SK-N-SH (cell line): ENCODE results near the gene EGFL8. TPM values are rescaled to one million over a fixed set of nuclear protein-coding genes. Genes with fewer than 3 reads are reported as not detected.

Source experiments
- CTCF ChIA-PET: fragments of 300-600, 350-600 bp; formaldehyde crosslinking; extraction: SDS; loops from one replicate; lab custom pipeline; 2021; lab: Yijun Ruan, JAX
- POLR2A ChIA-PET: fragments of 350-600 bp; sonication (Branson Sonifier 250); formaldehyde crosslinking; extraction: SDS; loops from one replicate; lab custom pipeline; 2020; ENCODE audit warnings: antibody characterized with exemption, inconsistent platforms; lab: Yijun Ruan, JAX
- DNase-seq: peaks from one replicate; pipeline ENCODE4 v3.0.0; 2012
- H2AFZ ChIP-seq: fragments of 200-600 bp; sonication (generic); 2 replicates; pipeline ENCODE4 v1.8.1; 2016; ENCODE audit warnings: antibody characterized with exemption, mild to moderate bottlenecking, low read depth
- H3F3A ChIP-seq: fragments of 200-600 bp; sonication (generic); replicated peaks from 2 replicates; pipeline ENCODE3; 2016; ENCODE audit warnings: antibody characterized with exemption, mild to moderate bottlenecking; ENCODE audit not compliant: insufficient read depth
- H3K27ac ChIP-seq, 2 experiments: fragments of 200-500 bp in 1 of 2; fragments of 200-600 bp in 1 of 2; sonication (Bioruptor generic) in 1 of 2; sonication (generic), shearing (Covaris generic) in 1 of 2; 2 replicates each; pipeline versions ENCODE4 v1.5.1 to v1.6.1; 2014 to 2016; ENCODE audit warnings: low read depth in 2 of 2, inconsistent platforms in 1 of 2, low read length in 1 of 2, mild to moderate bottlenecking in 1 of 2, mixed read lengths in 1 of 2
- H3K27me3 ChIP-seq: fragments of 200-600 bp; sonication (generic), shearing (Covaris generic); 2 replicates; pipeline ENCODE4 v1.6.1; 2016; ENCODE audit warnings: mixed run types; ENCODE audit not compliant: insufficient read depth
- H3K36me3 ChIP-seq, 2 experiments: fragments of 200-500 bp in 1 of 2; fragments of 200-600 bp in 1 of 2; sonication (Bioruptor generic) in 1 of 2; sonication (generic) in 1 of 2; replicated peaks in 1 of 2; 2 replicates each; pipeline versions ENCODE3 to v1.5.1; 2014 to 2016; ENCODE audit warnings: low read length in 1 of 2, mild to moderate bottlenecking in 1 of 2; ENCODE audit not compliant: insufficient read depth in 2 of 2, control insufficient read depth in 1 of 2
- H3K4me1 ChIP-seq, 2 experiments: fragments of 200-500 bp in 1 of 2; fragments of 200-600 bp in 1 of 2; sonication (Bioruptor generic) in 1 of 2; sonication (generic), shearing (Covaris generic) in 1 of 2; 2 replicates each; pipeline versions ENCODE4 v1.5.1 to v1.6.1; 2014 to 2016; ENCODE audit warnings: low read depth in 1 of 2, low read length in 1 of 2, mixed run types in 1 of 2; ENCODE audit not compliant: insufficient read depth in 2 of 2, control insufficient read depth in 1 of 2
- H3K4me2 ChIP-seq: fragments of 200-600 bp; sonication (generic), shearing (Covaris generic); 2 replicates; pipeline ENCODE4 v1.6.1; 2017; ENCODE audit warnings: mixed run types
- H3K4me3 ChIP-seq, 2 experiments: fragments of 200-500 bp in 1 of 2; fragments of 200-600 bp in 1 of 2; sonication (Bioruptor generic) in 1 of 2; sonication (generic), shearing (Covaris generic) in 1 of 2; 2 replicates each; pipeline versions ENCODE4 v1.5.1 to v1.8.1; 2014 to 2016; ENCODE audit warnings: low read depth in 2 of 2, inconsistent platforms in 1 of 2, low read length in 1 of 2, mild to moderate bottlenecking in 1 of 2, mixed read lengths in 1 of 2, moderate library complexity in 1 of 2
- H3K79me2 ChIP-seq: fragments of 200-600 bp; sonication (generic); 2 replicates; pipeline ENCODE4 v1.8.1; 2017; ENCODE audit warnings: mild to moderate bottlenecking; ENCODE audit not compliant: insufficient read depth
- H3K9ac ChIP-seq: fragments of 200-600 bp; sonication (generic); 2 replicates; pipeline ENCODE4 v1.6.1; 2017; ENCODE audit warnings: mixed run types
- H3K9me2 ChIP-seq: fragments of 200-600 bp; sonication (generic); 2 replicates; pipeline ENCODE4 v1.6.1; 2017; ENCODE audit warnings: mixed run types
- H3K9me3 ChIP-seq: fragments of 200-600 bp; sonication (generic); 2 replicates; pipeline ENCODE4 v1.6.1; 2017; ENCODE audit warnings: mixed run types, mild to moderate bottlenecking, moderate library complexity
- H4K20me1 ChIP-seq: fragments of 200-600 bp; sonication (generic); 2 replicates; pipeline ENCODE4 v1.6.1; 2017; ENCODE audit warnings: mild to moderate bottlenecking, mixed run types; ENCODE audit not compliant: insufficient read depth
- CHD2 ChIP-seq: fragments of 150-350 bp; IDR thresholded peaks from 2 replicates; pipeline ENCODE4 v1.6.1; 2018; ENCODE audit warnings: low read length; ENCODE audit not compliant: partially characterized antibody
- EZH2phosphoT487 ChIP-seq: fragments of 200-600 bp; sonication (generic); IDR thresholded peaks from 2 replicates; pipeline ENCODE4 v1.6.1; 2017; ENCODE audit warnings: low read depth, mixed run types, mild to moderate bottlenecking, antibody characterized with exemption, moderate library complexity, borderline replicate concordance
- FOSL2 ChIP-seq: IDR thresholded peaks from 2 replicates; pipeline ENCODE4 v1.4.0; 2012; ENCODE audit warnings: low read depth, mild to moderate bottlenecking, moderate library complexity, borderline replicate concordance
- FOXJ3 ChIP-seq: sonication (generic); formaldehyde crosslinking; IDR thresholded peaks from 2 replicates; pipeline ENCODE4 v1.5.1; 2020; ENCODE audit warnings: mild to moderate bottlenecking, missing genetic modification reagents
- FOXM1 ChIP-seq: IDR thresholded peaks from 2 replicates; pipeline ENCODE4 v1.4.0; 2012; ENCODE audit warnings: low read depth, mild to moderate bottlenecking
- IRF3 ChIP-seq: fragments of 150-350 bp; IDR thresholded peaks from 2 replicates; pipeline ENCODE4 v1.6.1; 2016; ENCODE audit warnings: mild to moderate bottlenecking, low read depth, low read length
- JUND ChIP-seq: IDR thresholded peaks from 2 replicates; pipeline ENCODE4 v1.4.0; 2012
- MEF2A ChIP-seq: IDR thresholded peaks from 2 replicates; pipeline ENCODE4 v1.4.0; 2012; ENCODE audit warnings: low read depth, borderline replicate concordance
- NFIC ChIP-seq: IDR thresholded peaks from 2 replicates; pipeline ENCODE4 v1.4.0; 2012; ENCODE audit warnings: borderline replicate concordance
- NRF1 ChIP-seq: IDR thresholded peaks from 2 replicates; pipeline ENCODE4 v1.6.1; 2012; ENCODE audit warnings: low read depth, mild to moderate bottlenecking, low read length
- POLR2AphosphoS5 ChIP-seq: IDR thresholded peaks from 2 replicates; pipeline ENCODE4 v1.6.1; 2012; ENCODE audit warnings: low read depth, low read length
- RAD21 ChIP-seq: IDR thresholded peaks from 2 replicates; pipeline ENCODE4 v1.6.1; 2012; ENCODE audit warnings: mild to moderate bottlenecking, low read length
- RCOR1 ChIP-seq: fragments of 150-350 bp; IDR thresholded peaks from 2 replicates; pipeline ENCODE4 v1.6.1; 2017; ENCODE audit warnings: antibody characterized with exemption, low read length
- SIN3A ChIP-seq: IDR thresholded peaks from 2 replicates; pipeline ENCODE4 v1.6.1; 2012; ENCODE audit warnings: low read depth, mild to moderate bottlenecking, low read length, moderate library complexity, borderline replicate concordance
- TAF1 ChIP-seq: IDR thresholded peaks from 2 replicates; pipeline ENCODE4 v1.6.1; 2012; ENCODE audit warnings: low read depth, mild to moderate bottlenecking, low read length, moderate library complexity, borderline replicate concordance
- TCF12 ChIP-seq: IDR thresholded peaks from 2 replicates; pipeline ENCODE4 v1.4.0; 2012
- TEAD4 ChIP-seq: IDR thresholded peaks from 2 replicates; pipeline ENCODE4 v1.4.0; 2012; ENCODE audit warnings: mild to moderate bottlenecking, borderline replicate concordance; ENCODE audit not compliant: insufficient read depth
- USF1 ChIP-seq: IDR thresholded peaks from 2 replicates; pipeline ENCODE4 v1.4.0; 2012; ENCODE audit warnings: low read depth, borderline replicate concordance
- USF2 ChIP-seq: fragments of 150-350 bp; IDR thresholded peaks from 2 replicates; pipeline ENCODE4 v1.6.1; 2017; ENCODE audit warnings: antibody characterized with exemption, low read length, low read depth, borderline replicate concordance
- YY1 ChIP-seq: IDR thresholded peaks from 2 replicates; pipeline ENCODE4 v1.4.0; 2012; ENCODE audit warnings: low read depth, mild to moderate bottlenecking
- whole genome bisulfite sequencing: methylation state at CpG from one replicate; pipeline ENCODE4 v1.1.6; 2017; ENCODE audit warnings: low lambda C conversion rate; 5-methylcytosine and 5-hydroxymethylcytosine counted together
- polyA plus RNA-seq, 3 experiments: library from polyadenylated mRNA; depleted of rRNA; stranded (reverse); fragments of >200 nt; gene quantifications; 2 replicates each; pipeline ENCODE4 v1.2.3, GENCODE V29; 2012
- TF ChIP-seq, protein P1 (sequence below): IDR thresholded peaks from 2 replicates; pipeline ENCODE4; 2012
- TF ChIP-seq, protein P2 (sequence below): IDR thresholded peaks from 2 replicates; pipeline ENCODE4 v1.6.1; 2012; ENCODE audit warnings: mild to moderate bottlenecking, low read depth, low read length, moderate library complexity

The EGFL8 gene
- polyA plus RNA-seq, 1 of the 3 experiments (the other 2 are of a cell fraction) = 7.7 TPM

- Histone ChIP-seq H3K79me2 (peaks cover 37% of the 10 kb centered on the region), H3K4me3 (no peak overlapping the region), H4K20me1 (no peaks in the 10 kb centered on the region), H3K9ac (no peak overlapping the region), H3K27ac (no peak overlapping the region), H3K4me2 (no peak overlapping the region), H2AFZ (no peak overlapping the region), H3F3A (peaks cover 8% of the 10 kb centered on the region), H3K9me3 (no peaks in the 10 kb centered on the region), H3K27me3 (no peaks in the 10 kb centered on the region), H3K36me3 (peaks cover 0 to 36% of the 10 kb centered on the region in 2 experiments), H3K9me2 (no peaks in the 10 kb centered on the region), H3K4me1 (peaks cover 0 to 16% of the 10 kb centered on the region in 2 experiments; a peak in 3 of 4 replicates)
- WGBS = 84% methylated on average over 7 of the region's 11 CpGs
- no peak for TF ChIP-seq YY1
- no peak for TF ChIP-seq EZH2phosphoT487
- TF ChIP-seq, protein P1, sequence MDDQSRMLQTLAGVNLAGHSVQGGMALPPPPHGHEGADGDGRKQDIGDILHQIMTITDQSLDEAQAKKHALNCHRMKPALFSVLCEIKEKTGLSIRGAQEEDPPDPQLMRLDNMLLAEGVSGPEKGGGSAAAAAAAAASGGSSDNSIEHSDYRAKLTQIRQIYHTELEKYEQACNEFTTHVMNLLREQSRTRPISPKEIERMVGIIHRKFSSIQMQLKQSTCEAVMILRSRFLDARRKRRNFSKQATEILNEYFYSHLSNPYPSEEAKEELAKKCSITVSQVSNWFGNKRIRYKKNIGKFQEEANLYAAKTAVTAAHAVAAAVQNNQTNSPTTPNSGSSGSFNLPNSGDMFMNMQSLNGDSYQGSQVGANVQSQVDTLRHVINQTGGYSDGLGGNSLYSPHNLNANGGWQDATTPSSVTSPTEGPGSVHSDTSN = no peak
- no peak for TF ChIP-seq IRF3
- no peak for TF ChIP-seq FOXM1
- TF ChIP-seq FOXJ3 (CRISPR knock-in tag) = no peak
- no peak for TF ChIP-seq POLR2AphosphoS5
- no peak for TF ChIP-seq USF1
- DNase-seq = no peak
- ChIA-PET POLR2A (interaction anchor here (1.0 to 1.9 kb wide), 2 partner anchors 9 to 59 kb away, joined by 3 to 4 read pairs; no protein-coding TSS in a partner anchor), CTCF (interaction anchor here (1.6 kb wide), 1 partner anchor 51 kb away, joined by 5 read pairs; no protein-coding TSS in a partner anchor)
These were observed 5.9 kb downstream of the EGFL8 start for GRCh38 chr6:32170294-32170693.

GRCh38 chr6:32171234-32171633 lies 6.8 kb downstream of the EGFL8 start:
- no peak for TF ChIP-seq TCF12
- no peak for TF ChIP-seq NRF1
- TF ChIP-seq FOXJ3 (CRISPR knock-in tag) = no peak
- TF ChIP-seq TEAD4 = no peak
- no peak for TF ChIP-seq USF2
- no peak for TF ChIP-seq SIN3A
- TF ChIP-seq TAF1 = no peak
- no peak for TF ChIP-seq NFIC
- TF ChIP-seq MEF2A = no peak
- TF ChIP-seq RAD21 = no peak
- no peak for TF ChIP-seq JUND
- TF ChIP-seq FOSL2 = no peak
- no peak for TF ChIP-seq RCOR1
- no peak for TF ChIP-seq CHD2
- TF ChIP-seq, protein P2, sequence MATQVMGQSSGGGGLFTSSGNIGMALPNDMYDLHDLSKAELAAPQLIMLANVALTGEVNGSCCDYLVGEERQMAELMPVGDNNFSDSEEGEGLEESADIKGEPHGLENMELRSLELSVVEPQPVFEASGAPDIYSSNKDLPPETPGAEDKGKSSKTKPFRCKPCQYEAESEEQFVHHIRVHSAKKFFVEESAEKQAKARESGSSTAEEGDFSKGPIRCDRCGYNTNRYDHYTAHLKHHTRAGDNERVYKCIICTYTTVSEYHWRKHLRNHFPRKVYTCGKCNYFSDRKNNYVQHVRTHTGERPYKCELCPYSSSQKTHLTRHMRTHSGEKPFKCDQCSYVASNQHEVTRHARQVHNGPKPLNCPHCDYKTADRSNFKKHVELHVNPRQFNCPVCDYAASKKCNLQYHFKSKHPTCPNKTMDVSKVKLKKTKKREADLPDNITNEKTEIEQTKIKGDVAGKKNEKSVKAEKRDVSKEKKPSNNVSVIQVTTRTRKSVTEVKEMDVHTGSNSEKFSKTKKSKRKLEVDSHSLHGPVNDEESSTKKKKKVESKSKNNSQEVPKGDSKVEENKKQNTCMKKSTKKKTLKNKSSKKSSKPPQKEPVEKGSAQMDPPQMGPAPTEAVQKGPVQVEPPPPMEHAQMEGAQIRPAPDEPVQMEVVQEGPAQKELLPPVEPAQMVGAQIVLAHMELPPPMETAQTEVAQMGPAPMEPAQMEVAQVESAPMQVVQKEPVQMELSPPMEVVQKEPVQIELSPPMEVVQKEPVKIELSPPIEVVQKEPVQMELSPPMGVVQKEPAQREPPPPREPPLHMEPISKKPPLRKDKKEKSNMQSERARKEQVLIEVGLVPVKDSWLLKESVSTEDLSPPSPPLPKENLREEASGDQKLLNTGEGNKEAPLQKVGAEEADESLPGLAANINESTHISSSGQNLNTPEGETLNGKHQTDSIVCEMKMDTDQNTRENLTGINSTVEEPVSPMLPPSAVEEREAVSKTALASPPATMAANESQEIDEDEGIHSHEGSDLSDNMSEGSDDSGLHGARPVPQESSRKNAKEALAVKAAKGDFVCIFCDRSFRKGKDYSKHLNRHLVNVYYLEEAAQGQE = no peak
- TF ChIP-seq, all 33 proteins: peak for 0
- H3K27ac ChIP-seq = no peak overlapping the region
- H3K9me2 ChIP-seq = no peaks in the 10 kb centered on the region
- H4K20me1 ChIP-seq = no peaks in the 10 kb centered on the region
- 100% methylated on average over 6 of the region's 6 CpGs for WGBS
- H3K4me1 ChIP-seq = peaks cover 0 to 17% of the 10 kb centered on the region in 2 experiments; a peak in 3 of 4 replicates
- peaks cover 8% of the 10 kb centered on the region for H3F3A ChIP-seq
- DNase-seq = no peak
- ChIA-PET POLR2A (interaction anchor here (1.9 kb wide), 1 partner anchor 10 kb away, joined by 4 read pairs; no protein-coding TSS in a partner anchor), CTCF (interaction anchor here (1.1 kb wide), 1 partner anchor 17 kb away, joined by 5 read pairs; no protein-coding TSS in a partner anchor)
- H3K9ac ChIP-seq = no peak overlapping the region
- no peak overlapping the region for H3K4me3 ChIP-seq
- H3K36me3 ChIP-seq = peaks cover 0 to 33% of the 10 kb centered on the region in 2 experiments
- peaks cover 42% of the 10 kb centered on the region for H3K79me2 ChIP-seq
- no peaks in the 10 kb centered on the region for H3K9me3 ChIP-seq
- no peak overlapping the region for H2AFZ ChIP-seq
- H3K4me2 ChIP-seq = no peak overlapping the region
- H3K27me3 ChIP-seq = no peaks in the 10 kb centered on the region
